ENCODE measurements around the gene KSR2.

The KSR2 gene

GRCh38 chr12:117404940-117405339 lies 563.9 kb downstream of the KSR2 start:
- Mint-ChIP-seq H3K36me3 (no peaks in the 10 kb centered on the region), H3K9me3 (peaks cover 9% of the 10 kb centered on the region), H3K27ac (no peak overlapping the region), H3K4me3 (no peak overlapping the region), H3K4me1 (no peaks in the 10 kb centered on the region)
- DNase-seq (ENCODE audit: low spot score in 2 of 2), result no peak
- ATAC-seq, result no peak

- no peaks in the 10 kb centered on the region for H3K4me1 Mint-ChIP-seq
- no peaks in the 10 kb centered on the region for H3K36me3 Mint-ChIP-seq
- ATAC-seq (no peak), DNase-seq (ENCODE audit: low spot score in 2 of 2) (no peak)
- H3K27ac Mint-ChIP-seq, result no peak overlapping the region
- no peak overlapping the region for H3K4me3 Mint-ChIP-seq
- H3K9me3 Mint-ChIP-seq, result peaks cover 11% of the 10 kb centered on the region
These were observed 564.5 kb downstream of the KSR2 start for GRCh38 chr12:117404203-117404853.

GRCh38 chr12:117403586-117404139 lies 565.1 kb downstream of the KSR2 start:
- Mint-ChIP-seq H3K27ac (no peak overlapping the region), H3K36me3 (no peaks in the 10 kb centered on the region), H3K4me1 (no peaks in the 10 kb centered on the region), H3K4me3 (no peak overlapping the region), H3K9me3 (peaks cover 14% of the 10 kb centered on the region)
- DNase-seq (ENCODE audit: low spot score in 2 of 2) (no peak), ATAC-seq (no peak)

All from stimulated activated effector memory CD8-positive, alpha-beta T cell treated with anti-CD3 and anti-CD28 coated beads, Interleukin-12 subunit alpha, Interleukin-12 subunit beta, amount 100 ng/mL, for 72 hours (primary cell).